VCaP (cell line): ENCODE data around the gene MRPS35.

Experiments used
- H3K27ac ChIP-seq: fragments of 450-650 bp; 2 replicates; pipeline ENCODE4 v1.5.1; 2017
- CTCF ChIP-seq: fragments of 450-650 bp; conservative IDR thresholded peaks from 2 replicates; pipeline ENCODE4 v1.5.1; 2017; ENCODE audit warnings: mild to moderate bottlenecking, moderate library complexity

Gene MRPS35

GRCh38 chr12:27756670-27757195 is 46.1 kb downstream of the MRPS35 start:
- no peak for TF ChIP-seq CTCF
- no peak overlapping the region for H3K27ac ChIP-seq

GRCh38 chr12:27762757-27763156 is 52.1 kb downstream of the MRPS35 start:
- no peak for TF ChIP-seq CTCF
- H3K27ac ChIP-seq = no peak overlapping the region

GRCh38 chr12:27766587-27766986 is 56.0 kb downstream of the MRPS35 start:
- TF ChIP-seq CTCF = no peak
- H3K27ac ChIP-seq = no peak overlapping the region

- H3K27ac ChIP-seq = no peak overlapping the region
- no peak for TF ChIP-seq CTCF
These were observed 58.6 kb downstream of the MRPS35 start for GRCh38 chr12:27769142-27769673.

- no peak for TF ChIP-seq CTCF
- no peak overlapping the region for H3K27ac ChIP-seq
These were observed 61.1 kb downstream of the MRPS35 start for GRCh38 chr12:27771481-27772327.

GRCh38 chr12:27772328-27773049 is 61.9 kb downstream of the MRPS35 start:
- no peak overlapping the region for H3K27ac ChIP-seq
- TF ChIP-seq CTCF = no peak

GRCh38 chr12:27777141-27777540 is 66.5 kb downstream of the MRPS35 start:
- no peak for TF ChIP-seq CTCF
- no peak overlapping the region for H3K27ac ChIP-seq
